NCI-H1092 (cell line): ENCODE results near the gene ELMO2.

ENCODE experiments used
- DNase-seq: peaks from one replicate; lab custom pipeline; 2025; lab: John Stamatoyannopoulos, UW

ELMO2 gene

GRCh38 chr20:46352370-46352938 lies 54.0 kb downstream of the ELMO2 start:
- no peak for DNase-seq

- DNase-seq = no peak
Measured at GRCh38 chr20:46351357-46352058, 54.9 kb downstream of the ELMO2 start.

- DNase-seq = no peak
Measured at GRCh38 chr20:46350986-46351267, 55.5 kb downstream of the ELMO2 start.

- no peak for DNase-seq
Measured at GRCh38 chr20:46350201-46350985, 56.0 kb downstream of the ELMO2 start.

GRCh38 chr20:46349742-46350056 lies 56.7 kb downstream of the ELMO2 start:
- DNase-seq = no peak

GRCh38 chr20:46349035-46349741 lies 57.2 kb downstream of the ELMO2 start:
- DNase-seq = no peak

- DNase-seq = no peak
Measured at GRCh38 chr20:46347841-46348803, 58.3 kb downstream of the ELMO2 start.

- no peak for DNase-seq
Measured at GRCh38 chr20:46346770-46347169, 59.6 kb downstream of the ELMO2 start.

GRCh38 chr20:46344488-46345162 lies 61.8 kb downstream of the ELMO2 start:
- no peak for DNase-seq

GRCh38 chr20:46343975-46344357 lies 62.4 kb downstream of the ELMO2 start:
- no peak for DNase-seq

GRCh38 chr20:46343348-46343974 lies 63.0 kb downstream of the ELMO2 start:
- DNase-seq = no peak

GRCh38 chr20:46342451-46343347 lies 63.7 kb downstream of the ELMO2 start:
- no peak for DNase-seq

- no peak for DNase-seq
Measured at GRCh38 chr20:46342010-46342378, 64.4 kb downstream of the ELMO2 start.

GRCh38 chr20:46341074-46342009 lies 65.1 kb downstream of the ELMO2 start:
- no peak for DNase-seq

GRCh38 chr20:46339037-46339436 lies 67.4 kb downstream of the ELMO2 start:
- DNase-seq = no peak

GRCh38 chr20:46336735-46337134 lies 69.7 kb downstream of the ELMO2 start:
- DNase-seq = no peak

GRCh38 chr20:46334303-46334904 lies 72.0 kb downstream of the ELMO2 start:
- DNase-seq = no peak
